RWPE2 (cell line): ENCODE measurements around the gene ADGRL4.

Experiments used
- ATAC-seq: fragments of 200-7000 bp; cut with Tn5 transposase; 3 replicates; pipeline ENCODE4 v1.9.1; 2021; ENCODE audit warnings: low read depth
- DNase-seq: peaks from one replicate; pipeline ENCODE4 v3.0.0-alpha.2; 2020; ENCODE audit warnings: low spot score
- H3K27ac ChIP-seq: fragments of 450-650 bp; 2 replicates; pipeline ENCODE4 v1.5.1; 2017; ENCODE audit warnings: mild to moderate bottlenecking; ENCODE audit not compliant: poor library complexity, severe bottlenecking
- H3K27me3 ChIP-seq: fragments of 250-450 bp; sonication (Bioruptor Pico); 2 replicates; pipeline ENCODE4 v1.5.1; 2021; ENCODE audit warnings: mild to moderate bottlenecking, moderate library complexity; ENCODE audit not compliant: insufficient read depth, poor library complexity, severe bottlenecking
- H3K36me3 ChIP-seq: fragments of 250-450 bp; sonication (Bioruptor Pico); 2 replicates; pipeline ENCODE4 v1.5.1; 2020; ENCODE audit warnings: low read depth, mild to moderate bottlenecking, moderate library complexity
- H3K4me1 ChIP-seq: fragments of 250-450 bp; sonication (Bioruptor Pico); 2 replicates; pipeline ENCODE4 v1.5.1; 2021; ENCODE audit warnings: mild to moderate bottlenecking, moderate library complexity; ENCODE audit not compliant: insufficient read depth, poor library complexity, severe bottlenecking
- H3K4me3 ChIP-seq: fragments of 250-450 bp; sonication (Bioruptor Pico); 2 replicates; pipeline ENCODE4 v1.5.1; 2021; ENCODE audit warnings: mild to moderate bottlenecking, moderate library complexity; ENCODE audit not compliant: severe bottlenecking
- H3K9me3 ChIP-seq: fragments of 250-450 bp; sonication (Bioruptor Pico); 2 replicates; pipeline ENCODE4 v1.5.1; 2021; ENCODE audit warnings: mild to moderate bottlenecking, moderate library complexity; ENCODE audit not compliant: severe bottlenecking
- CTCF ChIP-seq: fragments of 450-650 bp; IDR thresholded peaks from one replicate; pipeline ENCODE4 v1.5.1; 2017; ENCODE audit warnings: mild to moderate bottlenecking, moderate library complexity; ENCODE audit not compliant: poor library complexity, severe bottlenecking

The ADGRL4 gene

GRCh38 chr1:78950826-78951225 lies 55.7 kb downstream of the ADGRL4 start:
- Histone ChIP-seq H3K4me3 (no peak overlapping the region), H3K36me3 (no peaks in the 10 kb centered on the region), H3K27ac (no peak overlapping the region), H3K27me3 (no peaks in the 10 kb centered on the region), H3K4me1 (no peaks in the 10 kb centered on the region), H3K9me3 (no peaks in the 10 kb centered on the region)
- ATAC-seq (no peak), DNase-seq (no peak)
- no peak for TF ChIP-seq CTCF

GRCh38 chr1:78949227-78949626 lies 57.3 kb downstream of the ADGRL4 start:
- Histone ChIP-seq H3K36me3 (no peaks in the 10 kb centered on the region), H3K4me1 (no peaks in the 10 kb centered on the region), H3K27ac (no peak overlapping the region), H3K27me3 (no peaks in the 10 kb centered on the region), H3K4me3 (no peak overlapping the region), H3K9me3 (no peaks in the 10 kb centered on the region)
- DNase-seq (no peak), ATAC-seq (no peak)
- no peak for TF ChIP-seq CTCF

- TF ChIP-seq CTCF: no peak
- ATAC-seq: no peak
- Histone ChIP-seq H3K4me1 (peaks cover 4% of the 10 kb centered on the region), H3K27me3 (no peaks in the 10 kb centered on the region), H3K36me3 (no peaks in the 10 kb centered on the region), H3K4me3 (no peak overlapping the region), H3K27ac (no peak overlapping the region), H3K9me3 (no peaks in the 10 kb centered on the region)
- no peak for DNase-seq
Observed at GRCh38 chr1:78919150-78919549, 87.4 kb downstream of the ADGRL4 start.

- TF ChIP-seq CTCF: no peak
- H3K4me3 ChIP-seq: no peak overlapping the region
- no peak for DNase-seq
- no peaks in the 10 kb centered on the region for H3K27me3 ChIP-seq
- no peaks in the 10 kb centered on the region for H3K9me3 ChIP-seq
- H3K36me3 ChIP-seq: no peaks in the 10 kb centered on the region
- peaks cover 4% of the 10 kb centered on the region for H3K4me1 ChIP-seq
- ATAC-seq: no peak
- no peak overlapping the region for H3K27ac ChIP-seq
Observed at GRCh38 chr1:78918157-78918556, 88.4 kb downstream of the ADGRL4 start.

- no peak for TF ChIP-seq CTCF
Observed at GRCh38 chr1:78916986-78917385, 89.5 kb downstream of the ADGRL4 start.

More at GRCh38 chr1:78916986-78917385, 89.5 kb downstream of the ADGRL4 start:
- H3K4me3 ChIP-seq: no peak overlapping the region
- H3K27me3 ChIP-seq: no peaks in the 10 kb centered on the region
- H3K36me3 ChIP-seq: no peaks in the 10 kb centered on the region
- no peaks in the 10 kb centered on the region for H3K9me3 ChIP-seq
- no peak overlapping the region for H3K27ac ChIP-seq
- H3K4me1 ChIP-seq: peaks cover 4% of the 10 kb centered on the region
- no peak for ATAC-seq
- no peak for DNase-seq
